Keratinocyte (primary cell): Measurements from ENCODE around the gene ULK2. TPM values are rescaled to one million over a fixed set of nuclear protein-coding genes. Genes with fewer than 3 reads are reported as not detected.

ENCODE experiments used
- DNase-seq: peaks from one replicate; pipeline ENCODE4 v3.0.0-alpha.2; 2011; ENCODE audit warnings: low read depth, missing footprints, low spot score
- FAIRE-seq: peaks from 2 replicates; lab custom pipeline; 2011; peaks lifted over from hg19 to GRCh38; lab: Jason Lieb, UNC
- H2AFZ ChIP-seq: 2 replicates; pipeline ENCODE4 v1.6.0; 2012; ENCODE audit warnings: low read length, control low read depth, inconsistent platforms; ENCODE audit not compliant: control insufficient read depth
- H3K27ac ChIP-seq: 2 replicates; pipeline ENCODE4 v1.5.1; 2011; ENCODE audit warnings: low read length; ENCODE audit not compliant: control insufficient read depth, insufficient read depth
- H3K27me3 ChIP-seq: 3 replicates; pipeline ENCODE4 v1.6.0; 2011; ENCODE audit warnings: low read length; ENCODE audit not compliant: control insufficient read depth, insufficient read depth; ENCODE audit errors: extremely low read depth
- H3K36me3 ChIP-seq, 2 experiments: 2 replicates in 1 of 2; 3 replicates in 1 of 2; pipeline ENCODE4 v1.5.1; 2011; ENCODE audit warnings: low read length in 2 of 2, mild to moderate bottlenecking in 1 of 2; ENCODE audit not compliant: control insufficient read depth in 2 of 2, insufficient read depth in 2 of 2; ENCODE audit errors: extremely low read depth in 1 of 2
- H3K4me1 ChIP-seq: 3 replicates; pipeline ENCODE4 v1.5.1; 2011; ENCODE audit warnings: low read length; ENCODE audit not compliant: control insufficient read depth, insufficient read depth; ENCODE audit errors: extremely low read depth
- H3K4me2 ChIP-seq: 3 replicates; pipeline ENCODE4 v1.6.0; 2011; ENCODE audit warnings: low read depth, low read length; ENCODE audit not compliant: control insufficient read depth, insufficient read depth; ENCODE audit errors: extremely low read depth
- H3K4me3 ChIP-seq, 3 experiments: fragments of 200-600 bp in 1 of 3; sonication (generic) in 1 of 3; 2 replicates in 2 of 3; 3 replicates in 1 of 3; pipeline ENCODE4 v1.5.1; 2011 to 2016; ENCODE audit warnings: low read length in 3 of 3, mild to moderate bottlenecking in 3 of 3, control low read depth in 2 of 3, inconsistent platforms in 1 of 3, low read depth in 1 of 3, mixed read lengths in 1 of 3, mixed run types in 1 of 3, moderate library complexity in 1 of 3; ENCODE audit not compliant: control insufficient read depth in 2 of 3, insufficient read depth in 2 of 3; ENCODE audit errors: extremely low read depth in 1 of 3
- H3K79me2 ChIP-seq: 2 replicates; pipeline ENCODE4 v1.6.0; 2012; ENCODE audit warnings: low read length; ENCODE audit not compliant: control insufficient read depth, insufficient read depth
- H3K9ac ChIP-seq: 3 replicates; pipeline ENCODE4 v1.6.0; 2011; ENCODE audit warnings: low read length; ENCODE audit not compliant: control insufficient read depth, insufficient read depth; ENCODE audit errors: extremely low read depth
- H3K9me1 ChIP-seq: 3 replicates; pipeline ENCODE4 v1.6.0; 2011; ENCODE audit warnings: low read length; ENCODE audit not compliant: control insufficient read depth, insufficient read depth; ENCODE audit errors: extremely low read depth
- H3K9me3 ChIP-seq: 2 replicates; pipeline ENCODE4 v1.5.1; 2012; ENCODE audit warnings: low read depth, low read length; ENCODE audit not compliant: control insufficient read depth
- H4K20me1 ChIP-seq: 3 replicates; pipeline ENCODE4 v1.6.0; 2011; ENCODE audit warnings: low read length; ENCODE audit not compliant: control insufficient read depth, insufficient read depth; ENCODE audit errors: extremely low read depth
- dilution Hi-C: fragments of 300-500 bp; cut with MboI; formaldehyde crosslinking; loops from one replicate; pipeline ENCODE4 v1.7.0; 2020; ENCODE audit warnings: low sequenced_read_pairs; ENCODE audit not compliant: extremely low pct_ligation_motif_present
- polyA plus RNA-seq, 5 experiments: library from polyadenylated mRNA; depleted of rRNA in 3 of 5; stranded (reverse) in 3 of 5; stranded (forward) in 1 of 5; unstranded in 1 of 5; fragments of >200 nt; gene quantifications; 1 replicate in 1 of 5; 2 replicates in 3 of 5; 3 replicates in 1 of 5; pipeline versions ENCODE4 v1.2.1 to v1.2.3, GENCODE V29; 2011 to 2012; ENCODE audit warnings: missing spikeins in 2 of 5, low read depth in 1 of 5, low replicate concordance in 1 of 5
- TF ChIP-seq, protein P1 (sequence below), 3 experiments: IDR thresholded peaks in 1 of 3; conservative IDR thresholded peaks in 1 of 3; optimal IDR thresholded peaks in 1 of 3; 2 replicates in 2 of 3; 3 replicates in 1 of 3; pipeline versions ENCODE3 to v1.5.1; 2011; ENCODE audit warnings: low read length in 3 of 3, mild to moderate bottlenecking in 3 of 3, moderate library complexity in 2 of 3, control low read depth in 1 of 3, inconsistent platforms in 1 of 3; ENCODE audit not compliant: insufficient read depth in 2 of 3; ENCODE audit errors: extremely low read depth in 1 of 3

ULK2 gene
- polyA plus RNA-seq, 1 donor (not counting 4 experiments of a cell fraction or from before 2014, with no cell fraction given) = 22.1 TPM

DNA sequence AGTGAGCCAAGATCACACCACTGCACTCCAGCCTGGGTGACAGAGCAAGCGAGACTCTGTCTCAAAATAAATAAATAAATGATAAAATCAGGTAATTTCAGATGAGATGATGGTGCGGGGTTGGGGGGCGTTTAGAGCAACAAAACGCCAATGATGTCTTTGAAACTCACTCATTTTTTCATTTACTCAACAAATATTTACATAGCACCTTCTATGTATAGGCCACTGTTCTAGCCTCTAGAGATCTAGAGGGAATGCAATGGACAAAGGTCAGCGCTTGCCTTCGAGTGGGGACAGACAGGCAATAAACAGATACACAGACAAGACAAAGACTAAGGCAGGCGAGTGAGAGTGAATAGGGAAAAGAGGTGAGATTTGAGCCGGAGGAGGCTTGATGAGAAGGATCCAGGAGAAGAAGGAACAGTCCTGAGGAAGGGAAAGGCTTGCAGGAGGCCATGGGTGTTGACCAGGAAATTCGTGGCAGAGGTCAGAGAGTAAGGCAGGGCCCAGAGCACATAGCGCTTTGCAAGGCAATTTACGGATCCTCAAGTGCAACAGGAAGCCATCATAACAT is 133.7 kb downstream of the ULK2 start:
- TF ChIP-seq, protein P1, sequence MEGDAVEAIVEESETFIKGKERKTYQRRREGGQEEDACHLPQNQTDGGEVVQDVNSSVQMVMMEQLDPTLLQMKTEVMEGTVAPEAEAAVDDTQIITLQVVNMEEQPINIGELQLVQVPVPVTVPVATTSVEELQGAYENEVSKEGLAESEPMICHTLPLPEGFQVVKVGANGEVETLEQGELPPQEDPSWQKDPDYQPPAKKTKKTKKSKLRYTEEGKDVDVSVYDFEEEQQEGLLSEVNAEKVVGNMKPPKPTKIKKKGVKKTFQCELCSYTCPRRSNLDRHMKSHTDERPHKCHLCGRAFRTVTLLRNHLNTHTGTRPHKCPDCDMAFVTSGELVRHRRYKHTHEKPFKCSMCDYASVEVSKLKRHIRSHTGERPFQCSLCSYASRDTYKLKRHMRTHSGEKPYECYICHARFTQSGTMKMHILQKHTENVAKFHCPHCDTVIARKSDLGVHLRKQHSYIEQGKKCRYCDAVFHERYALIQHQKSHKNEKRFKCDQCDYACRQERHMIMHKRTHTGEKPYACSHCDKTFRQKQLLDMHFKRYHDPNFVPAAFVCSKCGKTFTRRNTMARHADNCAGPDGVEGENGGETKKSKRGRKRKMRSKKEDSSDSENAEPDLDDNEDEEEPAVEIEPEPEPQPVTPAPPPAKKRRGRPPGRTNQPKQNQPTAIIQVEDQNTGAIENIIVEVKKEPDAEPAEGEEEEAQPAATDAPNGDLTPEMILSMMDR (optimal IDR thresholded peaks at IDR 0.05 in 1 of 3, IDR thresholded peaks at IDR 0.05 in 1 of 3, conservative IDR thresholded peaks at IDR 0.05 in 1 of 3; ENCODE audit: extremely low read depth in 1 of 3, insufficient read depth in 2 of 3, low read length in 3 of 3) = no peak
- no peak overlapping the region for H3K27ac ChIP-seq

DNA sequence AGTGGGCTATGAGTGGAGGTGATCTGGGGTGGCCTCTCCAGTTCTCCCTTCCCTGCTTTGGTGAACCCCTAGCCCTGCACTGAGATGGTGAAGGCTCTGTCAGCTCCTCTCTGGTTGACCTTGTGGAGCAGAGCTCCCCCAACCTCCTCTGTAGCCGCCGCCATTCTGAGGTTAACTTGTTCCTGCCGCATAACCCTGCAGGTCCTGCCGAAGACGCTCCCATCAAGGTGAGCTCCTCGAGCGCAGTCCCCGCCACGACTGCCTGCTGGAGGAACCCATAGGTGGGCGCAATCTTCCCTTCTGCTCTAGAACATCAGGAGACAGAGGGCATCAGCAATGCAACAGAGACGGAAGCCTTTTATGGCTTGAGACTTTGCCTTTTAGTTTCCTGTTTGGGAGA is 136.1 kb downstream of the ULK2 start:
- Histone ChIP-seq H3K9ac (no peak overlapping the region), H2AFZ (no peak overlapping the region), H3K4me1 (peaks cover 16% of the 10 kb centered on the region), H3K9me1 (no peaks in the 10 kb centered on the region), H3K36me3 (no peaks in the 10 kb centered on the region), H3K4me2 (no peak overlapping the region), H3K79me2 (no peaks in the 10 kb centered on the region), H3K4me3 (no peak overlapping the region), H3K27me3 (no peaks in the 10 kb centered on the region), H3K27ac (no peak overlapping the region), H4K20me1 (no peaks in the 10 kb centered on the region), H3K9me3 (no peaks in the 10 kb centered on the region)
- TF ChIP-seq, protein P1 (optimal IDR thresholded peaks at IDR 0.05 in 1 of 3, IDR thresholded peaks at IDR 0.05 in 1 of 3, conservative IDR thresholded peaks at IDR 0.05 in 1 of 3; ENCODE audit: extremely low read depth in 1 of 3, insufficient read depth in 2 of 3, low read length in 3 of 3) = no peak
- FAIRE-seq = no peak
- DNase-seq = no peak
- dilution Hi-C loops = no loop called here

More for the DNA sequence above, 133.7 kb downstream of the ULK2 start:
- no peaks in the 10 kb centered on the region for H3K79me2 ChIP-seq
- DNase-seq (no peak), FAIRE-seq (no peak)
- no peak overlapping the region for H3K9ac ChIP-seq
- no peaks in the 10 kb centered on the region for H4K20me1 ChIP-seq
- H3K9me1 ChIP-seq = no peaks in the 10 kb centered on the region
- no peaks in the 10 kb centered on the region for H3K4me1 ChIP-seq
- dilution Hi-C loops = no loop called here
- no peak overlapping the region for H3K4me3 ChIP-seq
- H2AFZ ChIP-seq = no peak overlapping the region
- H3K36me3 ChIP-seq = no peaks in the 10 kb centered on the region
- H3K9me3 ChIP-seq = no peaks in the 10 kb centered on the region
- no peak overlapping the region for H3K4me2 ChIP-seq
- no peaks in the 10 kb centered on the region for H3K27me3 ChIP-seq
